ENCODE results near the gene RABGAP1L.

DNA sequence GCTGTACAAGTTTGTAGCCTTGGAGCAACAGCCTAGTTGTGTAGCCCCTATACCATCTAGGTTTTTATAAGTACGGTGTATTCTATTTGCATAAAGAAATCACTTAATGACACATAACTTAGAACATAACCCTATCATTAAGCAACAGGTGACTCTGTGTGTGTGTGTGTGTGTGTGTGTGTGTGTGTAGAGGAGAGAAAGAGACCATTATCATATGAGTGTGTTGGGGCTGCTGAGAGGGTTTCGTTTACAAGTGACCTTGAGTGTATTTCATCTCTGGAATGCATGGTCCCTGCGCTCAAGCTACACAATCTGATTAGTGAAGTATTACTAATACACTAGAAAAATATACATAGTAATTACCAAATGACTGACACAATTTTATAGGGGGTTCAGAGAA is 115.1 kb downstream of the RABGAP1L start:
- no peak for TF ChIP-seq POLR2A (IDR thresholded peaks at IDR 0.05)
- TF ChIP-seq, protein P1, sequence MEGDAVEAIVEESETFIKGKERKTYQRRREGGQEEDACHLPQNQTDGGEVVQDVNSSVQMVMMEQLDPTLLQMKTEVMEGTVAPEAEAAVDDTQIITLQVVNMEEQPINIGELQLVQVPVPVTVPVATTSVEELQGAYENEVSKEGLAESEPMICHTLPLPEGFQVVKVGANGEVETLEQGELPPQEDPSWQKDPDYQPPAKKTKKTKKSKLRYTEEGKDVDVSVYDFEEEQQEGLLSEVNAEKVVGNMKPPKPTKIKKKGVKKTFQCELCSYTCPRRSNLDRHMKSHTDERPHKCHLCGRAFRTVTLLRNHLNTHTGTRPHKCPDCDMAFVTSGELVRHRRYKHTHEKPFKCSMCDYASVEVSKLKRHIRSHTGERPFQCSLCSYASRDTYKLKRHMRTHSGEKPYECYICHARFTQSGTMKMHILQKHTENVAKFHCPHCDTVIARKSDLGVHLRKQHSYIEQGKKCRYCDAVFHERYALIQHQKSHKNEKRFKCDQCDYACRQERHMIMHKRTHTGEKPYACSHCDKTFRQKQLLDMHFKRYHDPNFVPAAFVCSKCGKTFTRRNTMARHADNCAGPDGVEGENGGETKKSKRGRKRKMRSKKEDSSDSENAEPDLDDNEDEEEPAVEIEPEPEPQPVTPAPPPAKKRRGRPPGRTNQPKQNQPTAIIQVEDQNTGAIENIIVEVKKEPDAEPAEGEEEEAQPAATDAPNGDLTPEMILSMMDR (IDR thresholded peaks at IDR 0.05) = no peak
